Endothelial cell of umbilical vein (primary cell): ENCODE data around the gene SFMBT2. TPM values are rescaled to one million over a fixed set of nuclear protein-coding genes. Genes with fewer than 3 reads are reported as not detected.

Experiments
- BruUV-seq: library from RNA; stranded (reverse); fragments of 400-500 nt; replicated peaks from 2 replicates; lab custom pipeline; 2021; lab: Mats Ljungman, UMichigan
- CTCF ChIA-PET: fragments of 300-600, 350-600 bp; sonication (Branson Sonifier 250); formaldehyde crosslinking; loops from one replicate; lab custom pipeline; 2021; ENCODE audit warnings: antibody characterized with exemption, inconsistent platforms; lab: Charles Lee
- POLR2A ChIA-PET: fragments of 300-600, 350-600 bp; sonication (Branson Sonifier 250); formaldehyde crosslinking; loops from one replicate; lab custom pipeline; 2021; ENCODE audit warnings: antibody characterized with exemption, inconsistent platforms; lab: Charles Lee
- DNase-seq: peaks from one replicate; pipeline ENCODE4 v3.0.0-alpha.2; 2011; ENCODE audit warnings: low read depth, low spot score
- FAIRE-seq: peaks from 2 replicates; lab custom pipeline; 2011; peaks lifted over from hg19 to GRCh38; lab: Jason Lieb, UNC
- H2AFZ ChIP-seq: 2 replicates; pipeline ENCODE4 v1.6.0; 2012; ENCODE audit warnings: low read depth, low read length, control low read depth, inconsistent platforms
- H3K27ac ChIP-seq: 2 replicates; pipeline ENCODE4 v1.5.1; 2011; ENCODE audit warnings: low read depth, mild to moderate bottlenecking, control low read depth, low read length, moderate library complexity; ENCODE audit not compliant: insufficient read depth
- H3K27me3 ChIP-seq, 2 experiments: 2 replicates each; pipeline versions ENCODE4 v1.6.0 to v1.6.1; 2011; ENCODE audit warnings: low read length in 2 of 2, mixed read lengths in 1 of 2; ENCODE audit not compliant: control insufficient read depth in 2 of 2, insufficient read depth in 2 of 2
- H3K36me3 ChIP-seq, 2 experiments: 2 replicates in 1 of 2; 3 replicates in 1 of 2; pipeline ENCODE4 v1.5.1; 2011; ENCODE audit warnings: low read length in 2 of 2, mild to moderate bottlenecking in 1 of 2, moderate library complexity in 1 of 2; ENCODE audit not compliant: control insufficient read depth in 2 of 2, insufficient read depth in 2 of 2; ENCODE audit errors: extremely low read depth in 1 of 2
- H3K4me1 ChIP-seq: 3 replicates; pipeline ENCODE4 v1.5.1; 2011; ENCODE audit warnings: mild to moderate bottlenecking, low read length; ENCODE audit not compliant: control insufficient read depth, insufficient read depth; ENCODE audit errors: extremely low read depth
- H3K4me2 ChIP-seq: 2 replicates; pipeline ENCODE4 v1.6.1; 2011; ENCODE audit warnings: low read length, control low read depth, mixed read lengths; ENCODE audit not compliant: insufficient read depth
- H3K4me3 ChIP-seq, 3 experiments: fragments of 200-600 bp in 1 of 3; sonication (generic), shearing (Covaris generic) in 1 of 3; replicated peaks in 1 of 3; 2 replicates each; pipeline ENCODE4 v1.5.1; 2011 to 2016; ENCODE audit warnings: control low read depth in 3 of 3, low read length in 3 of 3, mild to moderate bottlenecking in 2 of 3, inconsistent platforms in 1 of 3, low read depth in 1 of 3, moderate library complexity in 1 of 3; ENCODE audit not compliant: insufficient read depth in 1 of 3
- H3K79me2 ChIP-seq: 2 replicates; pipeline ENCODE4 v1.6.0; 2012; ENCODE audit warnings: low read length, inconsistent platforms; ENCODE audit not compliant: control insufficient read depth, insufficient read depth
- H3K9ac ChIP-seq: replicated peaks from 2 replicates; pipeline ENCODE3; 2011; ENCODE audit warnings: low read length, control low read depth; ENCODE audit not compliant: insufficient read depth; ENCODE audit errors: extremely low read depth
- H3K9me1 ChIP-seq: replicated peaks from 3 replicates; pipeline ENCODE4 v1.6.0; 2011; ENCODE audit warnings: mild to moderate bottlenecking, low read length; ENCODE audit not compliant: control insufficient read depth, insufficient read depth; ENCODE audit errors: extremely low read depth
- H3K9me3 ChIP-seq: replicated peaks from 2 replicates; pipeline ENCODE4 v1.5.1; 2012; ENCODE audit warnings: low read length, inconsistent platforms; ENCODE audit not compliant: control insufficient read depth, insufficient read depth
- H4K20me1 ChIP-seq: replicated peaks from 2 replicates; pipeline ENCODE3; 2011; ENCODE audit warnings: mild to moderate bottlenecking, low read length; ENCODE audit not compliant: control insufficient read depth, insufficient read depth; ENCODE audit errors: extremely low read depth
- CTCF ChIP-seq, 2 donors: IDR thresholded peaks; 1 replicate in 1 of 2; 2 replicates in 1 of 2; pipeline ENCODE4 v1.5.1; 2011; ENCODE audit warnings: low read length in 2 of 2, mild to moderate bottlenecking in 2 of 2, moderate library complexity in 2 of 2, control low read depth in 1 of 2, inconsistent platforms in 1 of 2, low read depth in 1 of 2; ENCODE audit not compliant: insufficient read depth in 1 of 2; ENCODE audit errors: extremely low read depth in 1 of 2
- EZH2 ChIP-seq: IDR thresholded peaks from 2 replicates; pipeline ENCODE4 v1.6.1; 2012; ENCODE audit warnings: borderline replicate concordance, low read depth, mild to moderate bottlenecking, moderate library complexity, low read length, inconsistent platforms; ENCODE audit not compliant: severe bottlenecking
- FOS ChIP-seq: IDR thresholded peaks from 2 replicates; pipeline ENCODE4 v1.6.1; 2011; ENCODE audit warnings: mild to moderate bottlenecking, low read length, moderate library complexity, borderline replicate concordance; ENCODE audit not compliant: insufficient read depth
- GATA2 ChIP-seq: IDR thresholded peaks from 2 replicates; pipeline ENCODE4 v1.7.0; 2011; ENCODE audit warnings: low read depth, mild to moderate bottlenecking, moderate library complexity, mixed read lengths, low read length; ENCODE audit not compliant: insufficient read length, insufficient read depth
- JUN ChIP-seq: IDR thresholded peaks from 2 replicates; pipeline ENCODE4 v1.6.1; 2011; ENCODE audit warnings: borderline replicate concordance, low read depth; ENCODE audit not compliant: insufficient read length, insufficient read depth
- MAX ChIP-seq: IDR thresholded peaks from 2 replicates; pipeline ENCODE4 v1.6.1; 2011; ENCODE audit not compliant: insufficient read depth, insufficient read length
- MYC ChIP-seq: IDR thresholded peaks from one replicate; pipeline ENCODE4 v1.6.1; 2011; ENCODE audit warnings: mild to moderate bottlenecking, low read depth, low read length
- POLR2A ChIP-seq: IDR thresholded peaks from 2 replicates; pipeline ENCODE4 v1.6.1; 2012; ENCODE audit warnings: low read depth, mild to moderate bottlenecking, control low read depth, low read length
- POLR2AphosphoS5 ChIP-seq: IDR thresholded peaks from 2 replicates; pipeline ENCODE4 v1.6.1; 2012; ENCODE audit warnings: low read depth, mild to moderate bottlenecking, control low read depth, low read length, moderate library complexity; ENCODE audit not compliant: insufficient read depth
- dilution Hi-C: fragments of 300-500 bp; cut with MboI; formaldehyde crosslinking; loops from one replicate; pipeline ENCODE4 v1.15.0; 2019; ENCODE audit warnings: low sequenced_read_pairs; ENCODE audit not compliant: extremely low pct_ligation_motif_present
- intact Hi-C: fragments of 100-400 bp; cut with micrococcal nuclease; formaldehyde crosslinking; loops from one replicate; pipeline ENCODE4 v1.10.0; 2022
- polyA plus RNA-seq, 4 experiments: library from polyadenylated mRNA; depleted of rRNA in 3 of 4; stranded (reverse) in 3 of 4; unstranded in 1 of 4; fragments of >200 nt; gene quantifications; 2 replicates each; pipeline versions ENCODE4 v1.2.1 to v1.2.3, GENCODE V29; 2011 to 2012; ENCODE audit warnings: missing spikeins in 1 of 4
- total RNA-seq: library from RNA; stranded (reverse); gene quantifications from 2 replicates; pipeline ENCODE4 v1.2.3, GENCODE V29; 2021

SFMBT2 gene
- total and polyA plus RNA-seq, 2 donors (not counting 3 experiments of a cell fraction or from before 2014, with no cell fraction given) = 0.14 to 0.64 TPM

GRCh38 chr10:7153750-7154149 lies 257.1 kb downstream of the SFMBT2 start:
- BruUV-seq = no TSS peak
- ChIA-PET POLR2A (no interaction called here), CTCF (no interaction called here)
- Histone ChIP-seq H3K4me2 (no peak overlapping the region), H3K27ac (no peak overlapping the region), H3K9me3 (no peaks in the 10 kb centered on the region), H3K79me2 (no peaks in the 10 kb centered on the region), H2AFZ (no peak overlapping the region), H3K27me3 (no peaks in the 10 kb centered on the region), H3K4me1 (no peaks in the 10 kb centered on the region), H3K36me3 (no peaks in the 10 kb centered on the region), H4K20me1 (no peaks in the 10 kb centered on the region), H3K4me3 (no peak overlapping the region), H3K9me1 (no peaks in the 10 kb centered on the region), H3K9ac (no peak overlapping the region)
- DNase-seq (no peak), FAIRE-seq (no peak)
- intact Hi-C loops (no loop called here), dilution Hi-C loops (no loop called here)
- no peak for TF ChIP-seq JUN
- TF ChIP-seq FOS = no peak
- TF ChIP-seq EZH2 = no peak
- TF ChIP-seq GATA2 = no peak
- no peak for TF ChIP-seq MYC
- TF ChIP-seq MAX = no peak
- TF ChIP-seq CTCF (IDR thresholded peaks at IDR 0.05; ENCODE audit: extremely low read depth in 1 of 2, insufficient read depth in 1 of 2, low read depth in 1 of 2, low read length in 2 of 2) = no peak
- no peak for TF ChIP-seq POLR2AphosphoS5
- no peak for TF ChIP-seq POLR2A
